GM21619 (cell line): Measurements from ENCODE around the gene EZH1.
A peak's percentile ranks its signal among the peaks of the same experiment; 100 is the strongest.

Source experiments
- ATAC-seq: cut with Tn5 transposase; IDR thresholded peaks from one replicate; pipeline ENCODE4 v1.9.1; 2021; ENCODE audit not compliant: unreplicated experiment

The EZH1 gene

DNA sequence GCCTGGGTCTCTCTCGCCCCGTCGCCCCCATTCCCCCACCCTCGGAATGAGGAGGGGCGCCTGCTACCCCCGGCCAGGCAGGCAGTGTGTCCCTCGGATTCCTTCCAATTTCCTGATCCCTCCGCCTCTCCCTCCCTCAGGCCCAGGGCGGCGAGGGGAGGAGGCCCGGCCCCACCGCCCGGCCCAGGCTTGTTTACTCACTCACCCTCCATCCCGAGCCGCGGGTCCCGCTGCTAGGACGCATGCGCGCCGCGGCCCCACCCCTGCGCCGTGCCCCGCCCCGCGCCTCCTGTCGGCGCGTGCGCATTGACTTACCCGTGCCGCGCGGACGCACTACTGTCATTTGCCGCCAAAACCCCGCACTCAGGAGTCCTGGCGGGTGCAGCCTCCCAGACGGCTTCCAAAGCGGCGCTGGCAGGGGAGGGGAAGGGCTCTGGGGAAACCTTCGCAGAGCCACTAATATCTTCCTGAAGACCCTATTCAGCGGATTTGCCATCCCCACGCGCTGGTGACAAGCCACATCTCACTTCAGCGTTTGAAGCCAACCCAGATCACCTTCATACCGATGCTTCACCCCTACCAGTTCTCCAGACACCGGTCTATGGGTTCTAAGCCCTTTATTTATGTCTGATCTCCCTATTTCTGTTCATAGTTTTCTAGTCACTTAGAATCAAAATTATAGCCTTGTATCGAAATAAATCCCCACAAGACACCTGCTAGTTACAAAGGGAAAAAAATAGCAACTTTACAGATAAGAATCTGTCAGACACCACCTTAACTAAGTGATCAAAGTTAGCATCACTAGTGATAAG lies at the start of gene EZH1:
Gene EZH1, minus strand, starts transcription at position 235 of the 812 bp plus-strand sequence. CDS start 16,099 bp downstream, outside the sequence.
- ATAC-seq: peak; percentile 69

DNA sequence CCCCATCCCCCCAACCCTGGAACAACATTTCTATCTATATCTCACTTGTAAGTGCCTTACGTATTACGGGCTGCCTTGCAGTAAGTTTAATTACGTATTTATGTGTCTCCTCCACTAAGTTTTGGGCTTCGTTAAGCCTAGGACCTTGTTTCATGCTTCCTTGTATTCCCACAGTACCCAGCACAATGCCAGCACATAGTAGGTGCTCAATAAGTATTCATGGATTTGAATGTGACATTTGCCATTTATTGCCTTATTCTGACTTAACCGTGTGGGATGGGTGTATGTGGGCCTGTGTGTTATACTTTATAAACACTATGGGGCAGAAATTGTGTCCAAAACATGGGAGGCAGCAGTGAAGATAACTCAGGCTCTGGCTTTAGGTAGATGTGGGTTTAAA lies 47.7 kb upstream of the EZH1 start:
- no peak for ATAC-seq

DNA sequence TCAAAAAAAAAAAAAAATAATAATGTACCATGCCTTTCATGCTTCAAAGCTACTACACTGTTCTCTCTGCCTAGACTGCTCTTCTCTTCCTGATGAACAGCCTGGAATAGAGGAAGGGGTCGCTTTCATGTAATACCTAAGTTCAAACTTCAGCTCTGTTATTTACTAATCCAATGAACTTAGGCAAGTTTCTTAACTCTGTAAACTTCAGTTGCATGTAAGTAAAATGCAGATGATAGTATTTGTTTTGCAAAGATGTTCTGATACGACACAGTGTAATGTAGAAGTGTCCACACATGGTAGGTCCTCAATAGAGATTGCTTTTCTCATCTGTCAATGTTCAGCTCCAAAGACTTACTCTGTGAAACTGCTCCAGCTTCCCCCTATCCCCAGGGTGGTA lies 47.1 kb upstream of the EZH1 start:
- no peak for ATAC-seq

DNA sequence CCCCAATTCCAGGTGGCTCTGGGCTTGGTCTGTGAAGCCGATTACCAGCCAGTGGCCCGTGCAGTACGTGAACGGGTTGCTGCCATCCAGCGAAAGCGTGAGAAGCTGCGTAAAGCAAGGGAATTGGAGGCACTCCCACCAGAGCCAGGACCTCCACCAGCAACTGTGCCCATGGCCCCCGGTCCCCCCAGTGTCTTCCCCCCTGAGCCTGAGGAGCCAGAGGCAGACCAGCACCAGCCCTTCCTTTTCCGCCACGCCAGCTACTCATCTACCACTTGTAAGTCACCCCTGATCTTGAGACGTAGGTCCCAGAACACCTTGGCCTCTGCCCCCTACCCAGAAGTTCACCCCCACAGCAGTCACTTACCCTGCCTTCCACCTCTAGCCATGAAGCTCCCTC lies 42.4 kb upstream of the EZH1 start:
- no peak for ATAC-seq

DNA sequence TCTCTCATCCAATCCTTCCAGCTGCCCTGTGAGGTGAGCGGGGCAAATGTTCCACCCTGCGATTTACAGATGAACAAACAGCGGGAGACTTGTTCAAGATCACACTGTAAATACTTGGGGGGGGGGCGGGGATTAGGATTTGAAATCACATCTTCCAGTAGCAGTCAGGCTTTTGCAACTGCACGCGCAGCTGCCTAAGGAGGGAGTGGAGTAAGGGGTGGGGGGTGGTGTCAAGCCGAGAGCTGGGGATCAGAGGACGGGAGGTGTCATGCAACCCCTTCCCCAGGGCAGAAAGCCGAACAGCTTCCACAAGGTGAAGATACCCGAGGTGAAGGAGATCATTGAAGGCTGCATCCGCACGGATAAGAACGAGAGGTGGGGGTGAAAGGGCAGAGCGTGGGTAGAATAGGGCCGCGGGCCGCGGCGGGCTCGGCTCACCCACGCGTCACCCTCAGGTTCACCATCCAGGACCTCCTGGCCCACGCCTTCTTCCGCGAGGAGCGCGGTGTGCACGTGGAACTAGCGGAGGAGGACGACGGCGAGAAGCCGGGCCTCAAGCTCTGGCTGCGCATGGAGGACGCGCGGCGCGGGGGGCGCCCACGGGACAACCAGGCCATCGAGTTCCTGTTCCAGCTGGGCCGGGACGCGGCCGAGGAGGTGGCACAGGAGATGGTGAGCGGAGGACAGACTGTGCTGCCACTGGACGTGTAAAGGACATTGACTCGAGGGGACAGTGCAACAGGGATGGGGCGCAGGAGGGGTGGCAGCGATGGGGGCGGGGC lies 40.2 kb upstream of the EZH1 start:
- no peak for ATAC-seq

DNA sequence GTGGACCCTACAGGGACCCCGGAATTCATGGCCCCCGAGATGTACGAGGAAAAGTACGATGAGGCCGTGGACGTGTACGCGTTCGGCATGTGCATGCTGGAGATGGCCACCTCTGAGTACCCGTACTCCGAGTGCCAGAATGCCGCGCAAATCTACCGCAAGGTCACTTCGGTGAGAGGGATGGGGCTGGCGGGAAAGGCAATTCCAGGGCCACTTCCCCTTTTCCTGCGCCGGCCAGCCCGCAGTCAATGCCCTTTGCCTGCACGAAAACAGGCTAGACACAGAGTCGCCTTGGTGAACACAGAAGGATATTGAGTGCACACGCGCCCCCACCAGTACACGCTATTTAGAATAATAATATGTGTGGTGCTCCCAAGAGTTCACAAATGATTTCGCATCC lies 39.6 kb upstream of the EZH1 start:
- ATAC-seq: no peak

DNA sequence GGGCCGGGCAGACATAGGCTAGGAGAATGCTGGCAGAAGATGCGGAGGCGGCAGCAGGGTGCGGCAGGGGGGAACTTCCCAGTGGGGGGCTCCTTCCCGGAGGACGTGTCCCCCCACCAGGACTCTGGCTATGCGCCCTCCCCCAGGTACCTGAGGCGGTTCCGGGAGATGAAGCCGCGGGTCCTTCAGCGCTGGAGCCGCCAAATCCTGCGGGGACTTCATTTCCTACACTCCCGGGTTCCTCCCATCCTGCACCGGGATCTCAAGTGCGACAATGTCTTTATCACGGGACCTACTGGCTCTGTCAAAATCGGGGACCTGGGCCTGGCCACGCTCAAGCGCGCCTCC lies 38.9 kb upstream of the EZH1 start:
- ATAC-seq: no peak

DNA sequence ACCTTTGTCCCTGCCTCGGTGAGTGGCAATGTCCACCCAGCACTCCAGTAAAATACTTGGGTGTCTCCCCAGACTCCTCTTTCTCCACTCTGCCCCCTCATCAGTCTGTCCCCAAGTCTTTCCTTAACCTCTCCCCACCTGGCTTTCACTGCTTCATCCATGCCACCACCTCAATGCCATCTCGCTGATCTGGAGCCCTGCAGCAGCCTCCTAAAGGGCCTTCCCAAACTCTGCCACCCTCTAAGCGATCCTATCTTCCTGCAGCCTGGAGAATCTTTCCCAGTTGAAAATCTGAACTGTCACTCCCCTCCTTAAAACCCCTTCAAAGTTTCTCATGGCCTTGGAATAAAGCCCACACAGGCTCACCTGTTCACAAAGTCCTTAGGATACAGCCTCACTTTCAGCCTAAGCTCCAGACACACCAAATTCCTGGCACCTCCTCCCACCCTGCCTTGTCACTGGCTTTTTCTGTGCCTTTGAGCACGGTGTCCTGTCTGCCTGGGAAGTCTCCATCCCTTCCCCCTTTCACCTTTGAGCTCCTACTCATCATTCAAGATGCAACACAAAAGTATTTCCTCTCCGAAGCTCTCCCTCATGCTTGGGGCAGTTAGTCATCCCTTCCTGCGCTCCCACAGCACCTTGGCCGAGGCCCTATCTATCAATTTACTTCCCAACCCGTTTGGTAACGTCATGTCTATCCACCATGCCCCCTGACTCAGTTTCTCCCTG lies 38.4 kb upstream of the EZH1 start:
- ATAC-seq: no peak

DNA sequence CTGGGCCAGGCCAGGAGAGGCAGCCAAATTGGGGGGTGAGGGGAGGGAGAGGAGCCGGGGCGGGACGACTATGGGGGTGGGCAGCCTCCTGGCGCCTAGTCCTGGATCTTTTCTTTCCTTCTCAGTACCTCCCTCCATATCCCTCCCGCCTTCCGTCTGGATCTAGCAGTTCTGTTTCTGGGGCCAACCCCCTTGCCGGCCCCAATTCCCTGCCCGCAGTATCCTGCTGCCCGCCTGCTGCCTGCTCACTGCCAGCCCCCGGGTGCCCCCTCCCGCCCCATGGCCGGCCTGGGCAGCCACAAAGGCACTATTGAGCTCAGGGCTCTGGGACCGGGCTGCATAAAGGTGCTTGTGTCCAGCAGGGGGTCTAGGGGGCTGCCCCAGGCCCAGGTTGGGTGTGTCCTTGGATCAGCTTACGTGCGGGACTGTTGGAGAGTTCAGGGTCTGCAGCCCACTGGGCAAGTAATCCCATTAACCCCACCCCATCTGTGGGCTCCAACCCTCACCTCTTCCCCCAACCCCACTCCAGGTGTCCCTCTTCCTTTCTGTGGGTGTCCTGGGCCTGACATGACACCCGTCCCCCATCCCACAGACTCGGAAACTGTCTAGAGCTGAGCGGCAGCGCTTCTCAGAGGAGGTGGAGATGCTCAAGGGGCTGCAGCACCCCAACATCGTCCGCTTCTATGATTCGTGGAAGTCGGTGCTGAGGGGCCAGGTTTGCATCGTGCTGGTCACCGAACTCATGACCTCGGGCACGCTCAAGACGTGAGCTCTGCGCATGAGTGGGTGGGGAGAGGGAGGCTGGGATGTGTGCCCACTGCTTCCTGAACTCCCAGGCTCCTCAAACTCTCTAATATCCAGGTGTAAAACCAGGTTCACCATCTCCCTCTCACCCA lies 37.6 kb upstream of the EZH1 start:
- ATAC-seq: no peak

DNA sequence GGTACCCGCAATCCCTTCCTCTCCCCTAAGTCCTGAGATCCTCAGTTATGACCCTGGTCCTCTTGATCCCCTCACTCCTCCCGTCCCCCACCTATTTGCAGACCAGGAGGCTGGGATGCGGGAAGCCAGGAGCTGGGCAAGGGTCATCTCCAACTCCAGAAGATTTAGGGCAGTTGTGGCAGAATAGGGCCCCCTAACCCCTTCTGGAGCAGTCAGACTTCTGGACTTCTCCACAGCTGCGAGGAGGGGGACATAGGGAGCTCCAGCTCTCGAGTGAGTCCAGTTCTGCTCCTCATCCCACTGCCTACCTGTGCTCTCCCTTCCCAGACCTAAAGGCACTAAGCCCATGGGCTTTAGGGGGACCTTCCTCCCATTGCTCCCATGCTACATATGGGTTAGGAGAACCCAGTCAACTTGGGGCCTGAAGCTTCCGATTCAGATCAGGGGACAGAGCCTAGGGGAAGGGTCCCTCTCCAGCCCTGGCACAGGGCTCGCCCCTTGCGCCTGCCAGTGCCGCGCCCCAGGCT lies 36.9 kb upstream of the EZH1 start:
- ATAC-seq: no peak

DNA sequence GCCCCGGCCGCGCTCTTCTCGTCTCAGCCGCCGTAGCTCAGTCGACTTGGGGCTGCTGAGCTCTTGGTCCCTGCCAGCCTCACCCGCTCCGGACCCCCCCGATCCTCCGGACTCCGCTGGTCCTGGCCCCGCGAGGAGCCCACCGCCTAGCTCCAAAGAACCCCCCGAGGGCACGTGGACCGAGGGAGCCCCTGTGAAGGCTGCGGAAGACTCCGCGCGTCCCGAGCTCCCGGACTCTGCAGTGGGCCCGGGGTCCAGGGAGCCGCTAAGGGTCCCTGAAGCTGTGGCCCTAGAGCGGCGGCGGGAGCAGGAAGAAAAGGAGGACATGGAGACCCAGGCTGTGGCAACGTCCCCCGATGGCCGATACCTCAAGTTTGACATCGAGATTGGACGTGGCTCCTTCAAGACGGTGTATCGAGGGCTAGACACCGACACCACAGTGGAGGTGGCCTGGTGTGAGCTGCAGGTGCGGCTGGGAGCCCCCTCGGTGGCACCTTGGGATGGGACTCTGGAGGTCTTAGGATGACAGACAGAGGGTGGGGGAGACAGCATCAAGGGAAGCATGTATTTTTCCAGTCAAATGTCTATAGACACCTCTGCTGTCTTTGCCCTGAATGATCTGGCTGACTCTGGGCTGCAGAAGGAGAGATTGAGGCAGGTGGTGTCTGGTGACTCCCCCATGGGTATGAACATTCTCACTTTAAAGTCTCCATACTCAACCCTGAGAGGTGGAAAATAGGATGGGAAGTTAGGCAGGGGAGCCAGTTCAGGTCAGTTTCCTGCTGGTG lies 36.2 kb upstream of the EZH1 start:
- no peak for ATAC-seq

DNA sequence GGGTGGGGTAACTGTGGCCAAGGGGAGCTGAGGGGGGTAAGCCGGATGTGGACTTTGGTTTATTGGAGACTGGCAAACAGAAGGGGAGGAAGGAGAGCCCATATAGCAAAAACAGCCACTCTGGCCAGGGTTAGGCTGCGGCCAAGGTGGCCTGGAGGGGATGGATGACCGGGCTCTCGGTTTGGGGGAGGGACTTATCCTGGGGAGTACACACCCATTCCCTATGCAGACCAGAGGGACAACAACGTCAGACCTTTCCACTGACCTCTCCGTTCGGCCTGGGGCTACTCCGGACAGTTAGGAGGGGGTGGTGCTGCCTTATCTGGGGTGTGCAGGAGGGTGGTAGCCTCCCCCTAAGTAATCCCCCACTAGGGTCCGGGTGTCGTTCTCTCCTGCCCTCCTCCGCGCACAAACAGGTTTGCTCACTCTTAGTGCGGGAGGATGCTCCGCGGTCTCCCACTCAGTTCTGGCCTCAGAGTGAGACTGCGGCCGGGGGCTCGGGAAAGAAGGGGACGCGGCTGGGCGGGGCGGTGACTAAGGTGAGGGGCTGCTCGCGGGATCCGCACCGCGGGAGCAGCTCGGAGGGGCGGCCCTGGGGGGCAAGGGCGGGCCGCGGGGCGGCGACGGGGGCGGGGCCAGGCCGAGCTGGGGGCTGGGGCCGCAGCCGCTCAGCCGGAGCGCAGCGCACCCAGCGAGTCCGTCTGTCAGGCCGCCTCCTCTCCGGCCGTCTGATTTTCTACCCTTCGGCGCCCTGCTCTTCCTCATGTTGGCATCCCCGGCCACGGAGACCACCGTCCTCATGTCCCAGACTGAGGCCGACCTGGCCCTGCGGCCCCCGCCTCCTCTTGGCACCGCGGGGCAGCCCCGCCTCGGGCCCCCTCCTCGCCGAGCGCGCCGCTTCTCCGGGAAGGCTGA lies 35.4 kb upstream of the EZH1 start, which contains the start of gene WNK4:
Gene WNK4, plus strand, starts transcription at position 675 of the 915 bp plus-strand sequence. Its CDS starts 89 bp downstream, at position 764.
- ATAC-seq: no peak

DNA sequence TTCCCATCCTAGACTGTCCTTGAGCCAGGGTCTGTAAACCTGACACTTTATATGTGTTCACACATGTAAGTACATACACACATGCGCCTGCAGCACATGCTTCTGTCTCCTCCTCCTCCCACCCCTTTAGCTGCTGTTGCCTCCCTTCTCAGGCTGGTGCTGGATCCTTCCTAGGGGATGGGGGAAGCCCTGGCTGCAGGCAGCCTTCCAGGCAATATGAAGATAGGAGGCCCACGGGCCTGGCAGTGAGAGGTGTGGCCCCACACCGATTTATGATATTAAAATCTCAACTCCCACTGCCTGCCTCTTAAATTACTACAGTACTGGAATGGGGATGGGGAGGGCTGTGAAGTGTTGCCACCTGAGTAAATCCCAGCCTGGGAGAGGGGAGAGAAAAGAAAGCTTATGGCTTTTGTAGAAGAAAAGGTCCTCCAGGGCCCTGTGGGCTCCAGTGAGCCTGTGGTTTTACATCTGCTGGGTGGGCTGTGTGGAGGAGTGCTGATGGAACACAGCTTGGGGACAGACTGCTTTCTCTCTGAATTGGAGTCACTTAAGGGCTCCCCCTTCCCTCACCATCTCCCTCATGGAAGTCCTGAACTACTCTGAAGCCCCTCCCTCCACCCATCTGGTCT lies 34.6 kb upstream of the EZH1 start:
- ATAC-seq: no peak

DNA sequence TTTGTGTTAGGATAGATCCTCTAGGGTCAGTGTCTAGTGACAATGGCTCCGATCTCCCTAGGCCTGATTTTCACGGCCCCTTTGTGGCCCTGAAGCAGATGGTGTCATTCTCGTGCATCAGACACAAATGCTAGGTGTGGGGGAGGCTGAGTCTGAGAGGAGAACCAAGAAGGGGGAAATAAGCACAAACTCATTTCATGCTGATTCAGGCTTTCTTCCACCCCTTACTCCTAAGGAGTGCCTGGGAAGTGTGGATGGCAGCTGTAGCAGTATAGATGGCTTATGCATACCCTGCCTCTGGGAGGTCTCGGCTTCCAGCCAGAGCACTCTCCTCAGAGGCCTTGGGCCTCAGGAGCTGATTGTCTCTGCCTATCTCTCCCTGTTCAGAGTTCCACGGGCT lies 33.7 kb upstream of the EZH1 start:
- ATAC-seq: no peak

DNA sequence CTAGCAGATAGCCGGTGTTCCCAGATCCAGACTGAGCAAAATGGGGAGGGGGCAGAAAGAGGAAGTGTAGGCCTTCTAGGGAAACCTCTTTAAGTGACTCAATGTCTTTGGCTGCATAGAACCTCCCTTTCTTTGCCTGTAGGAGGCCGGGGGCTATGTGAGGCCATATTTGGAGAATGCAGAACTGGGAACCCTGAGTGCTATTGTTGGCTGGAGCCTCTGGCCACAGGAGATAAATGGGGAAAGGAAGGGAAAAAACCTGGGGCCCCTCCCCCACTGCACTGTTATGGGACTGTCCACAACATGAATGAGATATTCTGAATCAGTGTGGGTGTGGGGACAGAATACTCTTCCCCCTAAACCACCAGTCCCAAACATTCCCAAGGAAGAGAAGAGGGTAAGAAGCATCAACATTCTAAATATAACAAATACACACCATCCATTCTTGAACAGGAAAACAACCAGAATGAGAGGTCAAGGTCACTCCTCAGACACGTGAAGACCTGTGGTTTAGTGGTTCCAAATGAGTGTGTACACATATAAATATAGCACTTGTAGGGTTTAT lies 30.8 kb upstream of the EZH1 start:
- ATAC-seq: no peak

DNA sequence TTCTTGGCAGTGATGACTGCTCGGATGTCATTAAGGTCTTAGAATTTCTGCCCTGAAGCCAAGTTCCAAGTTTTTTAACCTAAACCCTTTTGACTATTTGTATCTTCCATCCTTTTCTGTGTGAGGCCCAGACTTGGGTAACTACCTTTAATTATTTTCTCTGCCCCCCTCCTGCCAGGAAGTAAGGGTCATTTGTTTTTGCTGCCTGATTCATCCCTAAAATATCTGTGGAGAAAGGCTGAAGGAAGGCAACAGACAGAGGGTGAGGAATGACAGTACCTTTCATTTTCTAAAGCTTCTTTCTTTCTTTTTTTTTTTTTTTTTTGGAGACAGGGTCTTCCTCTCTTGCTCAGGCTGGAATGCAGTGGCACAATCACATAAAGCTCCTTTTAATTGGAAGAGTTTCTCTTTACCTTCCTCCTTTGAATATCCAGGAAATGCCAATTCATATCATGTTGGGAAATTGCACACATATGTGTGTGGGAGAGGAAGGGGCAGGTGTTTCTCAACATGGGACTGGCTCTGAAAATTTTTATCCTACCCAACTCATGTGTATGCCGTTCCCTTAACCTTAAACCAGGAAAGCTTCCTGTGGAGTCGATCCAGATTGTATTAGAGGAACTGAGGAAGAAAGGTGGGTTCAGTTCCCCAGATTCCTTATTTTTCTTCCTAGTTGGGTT lies 29.4 kb upstream of the EZH1 start:
- ATAC-seq: no peak
